Urinary bladder (tissue), 4 donors: ENCODE data around the gene ZNF425. TPM values are rescaled to one million over a fixed set of nuclear protein-coding genes. Genes with fewer than 3 reads are reported as not detected.
A peak's percentile ranks its signal among the peaks of the same experiment; 100 is the strongest.

ENCODE experiments used
- DNase-seq: peaks from one replicate; pipeline ENCODE4 v3.0.0-alpha.2; 2015; ENCODE audit errors: extremely low spot score
- H3K27ac ChIP-seq: one replicate; pipeline ENCODE4 v1.5.1; 2013; ENCODE audit warnings: low read depth, mild to moderate bottlenecking, moderate library complexity
- H3K36me3 ChIP-seq: one replicate; pipeline ENCODE4 v1.6.1; 2013; ENCODE audit warnings: mild to moderate bottlenecking, moderate library complexity; ENCODE audit not compliant: insufficient read depth
- H3K4me1 ChIP-seq: one replicate; pipeline ENCODE4 v1.6.1; 2013; ENCODE audit warnings: mild to moderate bottlenecking, moderate library complexity; ENCODE audit not compliant: insufficient read depth
- H3K4me3 ChIP-seq: one replicate; pipeline ENCODE4 v1.5.1; 2013; ENCODE audit warnings: low read depth, low read length
- WGBS: extraction: QIAGEN DNeasy Blood & Tissue Kit; methylation state at CpG from one replicate; pipeline ENCODE4 v1.1.7; 2013; 5-methylcytosine and 5-hydroxymethylcytosine counted together
- polyA plus RNA-seq: library from polyadenylated mRNA; stranded (reverse); fragments of 200-250 nt; gene quantifications from one replicate; pipeline ENCODE4 v1.2.3, GENCODE V29; 2013
- total RNA-seq: library from RNA; depleted of rRNA; stranded (reverse); fragments of >200 nt; gene quantifications from one replicate; pipeline ENCODE4 v1.2.3, GENCODE V29; 2014
- donor health status: healthy with polysubstance abuse.
- donor health status: healthy.

Gene ZNF425
- total RNA-seq (4.9 TPM), polyA plus RNA-seq (2.7 TPM)

- Histone ChIP-seq H3K27ac (peak within 1 kb of the TSS; percentile 95), H3K36me3 (peaks cover 2% of the 10 kb centered on the region), H3K4me3 (peak within 1 kb of the TSS; percentile 68), H3K4me1 (peaks cover 2% of the 10 kb centered on the region)
- peak; percentile 76 for DNase-seq
- under 1% methylated on average over 72 of the region's 72 CpGs for WGBS
Observed at GRCh38 chr7:149125863-149126661, at the start of gene ZNF425. Gene ZNF425, minus strand, starts transcription at chr7:149126324. Its CDS starts 111 bp downstream, at chr7:149126213.

- no peak for DNase-seq
- WGBS = 93% methylated on average over 2 of the region's 2 CpGs
- H3K4me1 ChIP-seq = no peaks in the 10 kb centered on the region
- H3K4me3 ChIP-seq = no peak overlapping the region
- peaks cover 8% of the 10 kb centered on the region for H3K36me3 ChIP-seq
- H3K27ac ChIP-seq = no peak overlapping the region
Observed at GRCh38 chr7:149175150-149175549, 49.0 kb upstream of the ZNF425 start.

- H3K4me1 ChIP-seq = no peaks in the 10 kb centered on the region
- H3K4me3 ChIP-seq = no peak overlapping the region
- no peak overlapping the region for H3K27ac ChIP-seq
- peaks cover 5% of the 10 kb centered on the region for H3K36me3 ChIP-seq
- no peak for DNase-seq
- 91% methylated on average over 1 of the region's 1 CpG for WGBS
Observed at GRCh38 chr7:149172534-149172920, 46.4 kb upstream of the ZNF425 start.

GRCh38 chr7:149171892-149172533 is 45.9 kb upstream of the ZNF425 start:
- peaks cover 3% of the 10 kb centered on the region for H3K36me3 ChIP-seq
- 84% methylated on average over 9 of the region's 9 CpGs for WGBS
- H3K4me3 ChIP-seq = no peak overlapping the region
- no peaks in the 10 kb centered on the region for H3K4me1 ChIP-seq
- DNase-seq = no peak
- no peak overlapping the region for H3K27ac ChIP-seq

GRCh38 chr7:149166630-149167352 is 40.7 kb upstream of the ZNF425 start:
- H3K27ac ChIP-seq = no peak overlapping the region
- no peaks in the 10 kb centered on the region for H3K4me1 ChIP-seq
- H3K4me3 ChIP-seq = no peak overlapping the region
- peaks cover 7% of the 10 kb centered on the region for H3K36me3 ChIP-seq
- DNase-seq = no peak

GRCh38 chr7:149166142-149166541 is 40.0 kb upstream of the ZNF425 start:
- Histone ChIP-seq H3K27ac (no peak overlapping the region), H3K4me1 (no peaks in the 10 kb centered on the region), H3K4me3 (no peak overlapping the region), H3K36me3 (peaks cover 7% of the 10 kb centered on the region)
- 69% methylated on average over 1 of the region's 1 CpG for WGBS
- no peak for DNase-seq

- Histone ChIP-seq H3K4me3 (no peak overlapping the region), H3K36me3 (peaks cover 5% of the 10 kb centered on the region), H3K27ac (no peak overlapping the region), H3K4me1 (no peaks in the 10 kb centered on the region)
- DNase-seq = no peak
- 78% methylated on average over 5 of the region's 5 CpGs for WGBS
Observed at GRCh38 chr7:149161241-149161848, 35.2 kb upstream of the ZNF425 start.

- DNase-seq = no peak
- Histone ChIP-seq H3K36me3 (peaks cover 1% of the 10 kb centered on the region), H3K4me3 (no peak overlapping the region), H3K4me1 (no peaks in the 10 kb centered on the region), H3K27ac (no peak overlapping the region)
- 96% methylated on average over 6 of the region's 6 CpGs for WGBS
Observed at GRCh38 chr7:149156898-149157297, 30.8 kb upstream of the ZNF425 start.

GRCh38 chr7:149154056-149154455 is 27.9 kb upstream of the ZNF425 start:
- Histone ChIP-seq H3K27ac (no peak overlapping the region), H3K4me1 (no peaks in the 10 kb centered on the region), H3K4me3 (no peak overlapping the region), H3K36me3 (peaks cover 1% of the 10 kb centered on the region)
- WGBS = 90% methylated on average over 11 of the region's 11 CpGs
- DNase-seq = no peak

- 91% methylated on average over 2 of the region's 2 CpGs for WGBS
Observed at GRCh38 chr7:149153346-149153745, 27.2 kb upstream of the ZNF425 start.

GRCh38 chr7:149150981-149151380 is 24.9 kb upstream of the ZNF425 start:
- Histone ChIP-seq H3K36me3 (no peaks in the 10 kb centered on the region), H3K4me3 (no peak overlapping the region), H3K4me1 (no peaks in the 10 kb centered on the region), H3K27ac (no peak overlapping the region)
- 66% methylated on average over 4 of the region's 4 CpGs for WGBS
- no peak for DNase-seq

More at GRCh38 chr7:149153346-149153745, 27.2 kb upstream of the ZNF425 start:
- no peak overlapping the region for H3K4me3 ChIP-seq
- peaks cover 1% of the 10 kb centered on the region for H3K36me3 ChIP-seq
- DNase-seq = no peak
- no peak overlapping the region for H3K27ac ChIP-seq
- no peaks in the 10 kb centered on the region for H3K4me1 ChIP-seq

- H3K4me3 ChIP-seq = peak overlapping the region; percentile 84
- WGBS = under 1% methylated on average over 86 of the region's 86 CpGs
- H3K4me1 ChIP-seq = no peaks in the 10 kb centered on the region
- H3K36me3 ChIP-seq = no peaks in the 10 kb centered on the region
- peak overlapping the region; percentile 85 for H3K27ac ChIP-seq
- DNase-seq = no peak
Observed at GRCh38 chr7:149147752-149148653, 21.9 kb upstream of the ZNF425 start.
